Cardiac septum (tissue), 1 donor: Measurements from ENCODE around the gene CPNE2. TPM values are rescaled to one million over a fixed set of nuclear protein-coding genes. Genes with fewer than 3 reads are reported as not detected.

Source experiments
- DNase-seq: peaks from one replicate; pipeline ENCODE4 v3.0.0-alpha.2; 2020; ENCODE audit warnings: low spot score
- intact Hi-C: fragments of 100-400 bp; cut with DNase I; formaldehyde crosslinking; loops from one replicate; pipeline ENCODE4 v1.14.0; 2022
- total RNA-seq: library from RNA; stranded (reverse); fragmentation: NEBNext Ultra II Directional; extraction: Animal tissue kit (Norgen Biotek cat#: 25700); gene quantifications from one replicate; pipeline ENCODE4 v1.2.1, GENCODE V29; 2021
- donor health status: DM: no; HTN: no; CAD: no.

Gene CPNE2
- total RNA-seq, 1 donor from 2014 or later = 9.6 TPM

- intact Hi-C loops = no loop called here
- no peak for DNase-seq
These were observed 45.3 kb downstream of the CPNE2 start for GRCh38 chr16:57137566-57138273.

GRCh38 chr16:57138281-57138935, 46.0 kb downstream of the CPNE2 start:
- intact Hi-C loops = no loop called here
- no peak for DNase-seq

GRCh38 chr16:57140931-57141668, 48.7 kb downstream of the CPNE2 start:
- no peak for DNase-seq
- intact Hi-C loops = no loop called here

GRCh38 chr16:57141822-57142631, 49.6 kb downstream of the CPNE2 start:
- DNase-seq = no peak
- intact Hi-C loops = no loop called here

GRCh38 chr16:57143149-57143921, 51.0 kb downstream of the CPNE2 start:
- DNase-seq = no peak
- intact Hi-C loops = no loop called here

GRCh38 chr16:57144027-57144426, 51.6 kb downstream of the CPNE2 start:
- intact Hi-C loops = no loop called here
- no peak for DNase-seq

- DNase-seq = no peak
- intact Hi-C loops = no loop called here
These were observed 53.0 kb downstream of the CPNE2 start for GRCh38 chr16:57145046-57146021.

- intact Hi-C loops = no loop called here
- no peak for DNase-seq
These were observed 53.8 kb downstream of the CPNE2 start for GRCh38 chr16:57146040-57146647.

GRCh38 chr16:57146735-57147134, 54.4 kb downstream of the CPNE2 start:
- DNase-seq = no peak
- intact Hi-C loops = no loop called here

- intact Hi-C loops = no loop called here
- no peak for DNase-seq
These were observed 55.2 kb downstream of the CPNE2 start for GRCh38 chr16:57147381-57148221.

- no peak for DNase-seq
- intact Hi-C loops = no loop called here
These were observed 56.1 kb downstream of the CPNE2 start for GRCh38 chr16:57148481-57148880.

- no peak for DNase-seq
- intact Hi-C loops = no loop called here
These were observed 57.0 kb downstream of the CPNE2 start for GRCh38 chr16:57149391-57149790.

- intact Hi-C loops = no loop called here
- no peak for DNase-seq
These were observed 58.4 kb downstream of the CPNE2 start for GRCh38 chr16:57150682-57151330.

- DNase-seq = no peak
- intact Hi-C loops = no loop called here
These were observed 59.0 kb downstream of the CPNE2 start for GRCh38 chr16:57151369-57151768.

- intact Hi-C loops = no loop called here
- DNase-seq = no peak
These were observed 60.0 kb downstream of the CPNE2 start for GRCh38 chr16:57152096-57153093.
